H1 (cell line): Measurements from ENCODE around the gene RSU1. TPM values are rescaled to one million over a fixed set of nuclear protein-coding genes. Genes with fewer than 3 reads are reported as not detected.

ENCODE experiments used
- KDM4A ChIP-seq: IDR thresholded peaks from one replicate; pipeline ENCODE4 v1.7.1; 2012; ENCODE audit warnings: low read depth, mild to moderate bottlenecking, moderate library complexity, low read length, inconsistent platforms; ENCODE audit not compliant: severe bottlenecking
- polyA plus RNA-seq, 7 experiments: library from polyadenylated mRNA; depleted of rRNA in 3 of 7; stranded (reverse) in 5 of 7; unstranded in 2 of 7; fragments of >200 nt in 5 of 7; fragments of 200-250 nt in 2 of 7; gene quantifications; 1 replicate in 5 of 7; 2 replicates in 1 of 7; 4 replicates in 1 of 7; pipeline versions ENCODE4 v1.2.1 to v1.2.3, GENCODE V29; 2011 to 2013; ENCODE audit warnings: missing spikeins in 2 of 7, mixed read lengths in 2 of 7
- total RNA-seq: library from RNA; stranded (reverse); fragmentation: NEBNext Ultra II Directional; extraction: Animal tissue kit (Norgen Biotek cat#: 25700); gene quantifications from 2 replicates; pipeline ENCODE4 v1.2.1, GENCODE V29; 2021
- TF ChIP-seq, protein P1 (sequence below): fragments of 300-600 bp; sonication (generic); IDR thresholded peaks from 2 replicates; pipeline ENCODE4 v1.7.1; 2012; ENCODE audit warnings: low read length, moderate library complexity, mild to moderate bottlenecking, inconsistent platforms; ENCODE audit not compliant: insufficient replicate concordance

The RSU1 gene
- total and polyA plus RNA-seq, 2 of the 8 experiments (the other 6 are each of a cell fraction or from before 2014, with no cell fraction given), result 50.0 to 68.2 TPM

- TF ChIP-seq, protein P1, sequence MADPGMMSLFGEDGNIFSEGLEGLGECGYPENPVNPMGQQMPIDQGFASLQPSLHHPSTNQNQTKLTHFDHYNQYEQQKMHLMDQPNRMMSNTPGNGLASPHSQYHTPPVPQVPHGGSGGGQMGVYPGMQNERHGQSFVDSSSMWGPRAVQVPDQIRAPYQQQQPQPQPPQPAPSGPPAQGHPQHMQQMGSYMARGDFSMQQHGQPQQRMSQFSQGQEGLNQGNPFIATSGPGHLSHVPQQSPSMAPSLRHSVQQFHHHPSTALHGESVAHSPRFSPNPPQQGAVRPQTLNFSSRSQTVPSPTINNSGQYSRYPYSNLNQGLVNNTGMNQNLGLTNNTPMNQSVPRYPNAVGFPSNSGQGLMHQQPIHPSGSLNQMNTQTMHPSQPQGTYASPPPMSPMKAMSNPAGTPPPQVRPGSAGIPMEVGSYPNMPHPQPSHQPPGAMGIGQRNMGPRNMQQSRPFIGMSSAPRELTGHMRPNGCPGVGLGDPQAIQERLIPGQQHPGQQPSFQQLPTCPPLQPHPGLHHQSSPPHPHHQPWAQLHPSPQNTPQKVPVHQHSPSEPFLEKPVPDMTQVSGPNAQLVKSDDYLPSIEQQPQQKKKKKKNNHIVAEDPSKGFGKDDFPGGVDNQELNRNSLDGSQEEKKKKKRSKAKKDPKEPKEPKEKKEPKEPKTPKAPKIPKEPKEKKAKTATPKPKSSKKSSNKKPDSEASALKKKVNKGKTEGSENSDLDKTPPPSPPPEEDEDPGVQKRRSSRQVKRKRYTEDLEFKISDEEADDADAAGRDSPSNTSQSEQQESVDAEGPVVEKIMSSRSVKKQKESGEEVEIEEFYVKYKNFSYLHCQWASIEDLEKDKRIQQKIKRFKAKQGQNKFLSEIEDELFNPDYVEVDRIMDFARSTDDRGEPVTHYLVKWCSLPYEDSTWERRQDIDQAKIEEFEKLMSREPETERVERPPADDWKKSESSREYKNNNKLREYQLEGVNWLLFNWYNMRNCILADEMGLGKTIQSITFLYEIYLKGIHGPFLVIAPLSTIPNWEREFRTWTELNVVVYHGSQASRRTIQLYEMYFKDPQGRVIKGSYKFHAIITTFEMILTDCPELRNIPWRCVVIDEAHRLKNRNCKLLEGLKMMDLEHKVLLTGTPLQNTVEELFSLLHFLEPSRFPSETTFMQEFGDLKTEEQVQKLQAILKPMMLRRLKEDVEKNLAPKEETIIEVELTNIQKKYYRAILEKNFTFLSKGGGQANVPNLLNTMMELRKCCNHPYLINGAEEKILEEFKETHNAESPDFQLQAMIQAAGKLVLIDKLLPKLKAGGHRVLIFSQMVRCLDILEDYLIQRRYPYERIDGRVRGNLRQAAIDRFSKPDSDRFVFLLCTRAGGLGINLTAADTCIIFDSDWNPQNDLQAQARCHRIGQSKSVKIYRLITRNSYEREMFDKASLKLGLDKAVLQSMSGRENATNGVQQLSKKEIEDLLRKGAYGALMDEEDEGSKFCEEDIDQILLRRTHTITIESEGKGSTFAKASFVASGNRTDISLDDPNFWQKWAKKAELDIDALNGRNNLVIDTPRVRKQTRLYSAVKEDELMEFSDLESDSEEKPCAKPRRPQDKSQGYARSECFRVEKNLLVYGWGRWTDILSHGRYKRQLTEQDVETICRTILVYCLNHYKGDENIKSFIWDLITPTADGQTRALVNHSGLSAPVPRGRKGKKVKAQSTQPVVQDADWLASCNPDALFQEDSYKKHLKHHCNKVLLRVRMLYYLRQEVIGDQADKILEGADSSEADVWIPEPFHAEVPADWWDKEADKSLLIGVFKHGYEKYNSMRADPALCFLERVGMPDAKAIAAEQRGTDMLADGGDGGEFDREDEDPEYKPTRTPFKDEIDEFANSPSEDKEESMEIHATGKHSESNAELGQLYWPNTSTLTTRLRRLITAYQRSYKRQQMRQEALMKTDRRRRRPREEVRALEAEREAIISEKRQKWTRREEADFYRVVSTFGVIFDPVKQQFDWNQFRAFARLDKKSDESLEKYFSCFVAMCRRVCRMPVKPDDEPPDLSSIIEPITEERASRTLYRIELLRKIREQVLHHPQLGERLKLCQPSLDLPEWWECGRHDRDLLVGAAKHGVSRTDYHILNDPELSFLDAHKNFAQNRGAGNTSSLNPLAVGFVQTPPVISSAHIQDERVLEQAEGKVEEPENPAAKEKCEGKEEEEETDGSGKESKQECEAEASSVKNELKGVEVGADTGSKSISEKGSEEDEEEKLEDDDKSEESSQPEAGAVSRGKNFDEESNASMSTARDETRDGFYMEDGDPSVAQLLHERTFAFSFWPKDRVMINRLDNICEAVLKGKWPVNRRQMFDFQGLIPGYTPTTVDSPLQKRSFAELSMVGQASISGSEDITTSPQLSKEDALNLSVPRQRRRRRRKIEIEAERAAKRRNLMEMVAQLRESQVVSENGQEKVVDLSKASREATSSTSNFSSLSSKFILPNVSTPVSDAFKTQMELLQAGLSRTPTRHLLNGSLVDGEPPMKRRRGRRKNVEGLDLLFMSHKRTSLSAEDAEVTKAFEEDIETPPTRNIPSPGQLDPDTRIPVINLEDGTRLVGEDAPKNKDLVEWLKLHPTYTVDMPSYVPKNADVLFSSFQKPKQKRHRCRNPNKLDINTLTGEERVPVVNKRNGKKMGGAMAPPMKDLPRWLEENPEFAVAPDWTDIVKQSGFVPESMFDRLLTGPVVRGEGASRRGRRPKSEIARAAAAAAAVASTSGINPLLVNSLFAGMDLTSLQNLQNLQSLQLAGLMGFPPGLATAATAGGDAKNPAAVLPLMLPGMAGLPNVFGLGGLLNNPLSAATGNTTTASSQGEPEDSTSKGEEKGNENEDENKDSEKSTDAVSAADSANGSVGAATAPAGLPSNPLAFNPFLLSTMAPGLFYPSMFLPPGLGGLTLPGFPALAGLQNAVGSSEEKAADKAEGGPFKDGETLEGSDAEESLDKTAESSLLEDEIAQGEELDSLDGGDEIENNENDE, result no peak
- TF ChIP-seq KDM4A, result no peak
Measured at GRCh38 chr10:16592378-16592777, 224.8 kb downstream of the RSU1 start (continued).
